BJ (cell line): ENCODE results near the gene TNNC1. TPM values are rescaled to one million over a fixed set of nuclear protein-coding genes. Genes with fewer than 3 reads are reported as not detected.

ENCODE experiments used
- CTCF ChIA-PET: fragments of 350-600 bp; formaldehyde crosslinking; extraction: SDS; loops from one replicate; lab custom pipeline; 2021; ENCODE audit warnings: antibody characterized with exemption, inconsistent platforms; lab: Yijun Ruan, JAX
- POLR2A ChIA-PET: fragments of 300-600 bp; sonication (Branson Sonifier 250); formaldehyde crosslinking; extraction: SDS; loops from one replicate; lab custom pipeline; 2021; ENCODE audit warnings: antibody characterized with exemption; lab: Charles Lee
- DNase-seq: peaks from one replicate; pipeline ENCODE4 v3.0.0-alpha.2; 2011; ENCODE audit warnings: low read depth
- H3K27me3 ChIP-seq: 2 replicates; pipeline ENCODE4 v1.6.0; 2011; ENCODE audit warnings: low read length; ENCODE audit not compliant: control insufficient read depth, insufficient read depth
- H3K36me3 ChIP-seq: 2 replicates; pipeline ENCODE4 v1.5.1; 2011; ENCODE audit warnings: low read length; ENCODE audit not compliant: control insufficient read depth, insufficient read depth
- H3K4me3 ChIP-seq: 2 replicates; pipeline ENCODE4 v1.5.1; 2011; ENCODE audit warnings: low read depth, mild to moderate bottlenecking, control low read depth, low read length
- polyA plus RNA-seq: library from polyadenylated mRNA; depleted of rRNA; stranded (reverse); fragments of >200 nt; gene quantifications from 2 replicates; pipeline ENCODE4 v1.2.3, GENCODE V29; 2011
- TF ChIP-seq, protein P1 (sequence below): IDR thresholded peaks from 2 replicates; pipeline ENCODE4 v1.5.1; 2011; ENCODE audit warnings: low read depth, mild to moderate bottlenecking, control low read depth, inconsistent platforms, low read length, moderate library complexity; ENCODE audit not compliant: insufficient read depth

TNNC1 gene
- polyA plus RNA-seq, 1 experiment, result 1.7 TPM

DNA sequence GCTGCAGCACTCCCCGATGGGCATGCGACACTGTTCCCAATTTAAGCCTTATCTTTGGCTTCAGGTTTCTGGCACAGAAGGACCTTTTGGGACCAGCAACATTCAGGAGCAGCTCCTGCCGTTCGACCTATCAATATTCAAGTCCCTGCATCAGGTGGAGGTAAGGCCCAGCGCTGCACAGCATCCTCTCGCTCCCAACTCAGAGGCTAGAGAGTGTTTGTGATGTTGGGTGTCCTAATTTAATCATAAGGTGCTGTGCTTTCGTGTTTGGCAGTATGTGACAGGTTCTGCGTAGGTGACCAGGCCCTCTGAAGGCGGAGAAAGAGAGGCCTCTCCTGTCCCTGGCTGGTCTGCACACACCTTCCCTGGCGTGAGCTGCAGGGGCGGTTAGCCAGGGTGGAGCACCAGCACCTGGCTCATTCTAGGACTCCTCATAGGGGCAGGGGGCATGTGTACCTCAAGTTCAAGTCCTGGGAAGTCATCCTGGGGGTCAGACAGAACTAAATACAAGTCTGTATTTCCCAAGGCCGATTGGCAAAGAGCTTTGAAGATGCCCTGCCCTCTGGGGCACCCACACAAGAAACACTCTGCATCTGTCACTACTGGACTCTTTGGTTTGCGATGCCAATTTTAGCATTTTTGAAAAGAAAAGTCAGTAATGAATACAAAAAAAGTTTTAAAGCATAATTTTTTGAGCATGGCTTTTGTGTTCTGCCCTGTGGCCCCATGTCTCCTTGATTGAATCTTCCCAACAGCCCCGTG lies 18.6 kb upstream of the TNNC1 start:
- H3K27me3 ChIP-seq, result no peaks in the 10 kb centered on the region
- ChIA-PET CTCF (interaction anchor here (0.8 to 2.2 kb wide), 9 partner anchors 8 to 227 kb away, joined by 3 to 11 read pairs (median 3); partner anchors contain the start of gene TNNC1), POLR2A (no interaction called here)
- TF ChIP-seq, protein P1, sequence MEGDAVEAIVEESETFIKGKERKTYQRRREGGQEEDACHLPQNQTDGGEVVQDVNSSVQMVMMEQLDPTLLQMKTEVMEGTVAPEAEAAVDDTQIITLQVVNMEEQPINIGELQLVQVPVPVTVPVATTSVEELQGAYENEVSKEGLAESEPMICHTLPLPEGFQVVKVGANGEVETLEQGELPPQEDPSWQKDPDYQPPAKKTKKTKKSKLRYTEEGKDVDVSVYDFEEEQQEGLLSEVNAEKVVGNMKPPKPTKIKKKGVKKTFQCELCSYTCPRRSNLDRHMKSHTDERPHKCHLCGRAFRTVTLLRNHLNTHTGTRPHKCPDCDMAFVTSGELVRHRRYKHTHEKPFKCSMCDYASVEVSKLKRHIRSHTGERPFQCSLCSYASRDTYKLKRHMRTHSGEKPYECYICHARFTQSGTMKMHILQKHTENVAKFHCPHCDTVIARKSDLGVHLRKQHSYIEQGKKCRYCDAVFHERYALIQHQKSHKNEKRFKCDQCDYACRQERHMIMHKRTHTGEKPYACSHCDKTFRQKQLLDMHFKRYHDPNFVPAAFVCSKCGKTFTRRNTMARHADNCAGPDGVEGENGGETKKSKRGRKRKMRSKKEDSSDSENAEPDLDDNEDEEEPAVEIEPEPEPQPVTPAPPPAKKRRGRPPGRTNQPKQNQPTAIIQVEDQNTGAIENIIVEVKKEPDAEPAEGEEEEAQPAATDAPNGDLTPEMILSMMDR, result no peak
- no peak for DNase-seq
- no peak overlapping the region for H3K4me3 ChIP-seq
- H3K36me3 ChIP-seq, result peaks cover 45% of the 10 kb centered on the region

DNA sequence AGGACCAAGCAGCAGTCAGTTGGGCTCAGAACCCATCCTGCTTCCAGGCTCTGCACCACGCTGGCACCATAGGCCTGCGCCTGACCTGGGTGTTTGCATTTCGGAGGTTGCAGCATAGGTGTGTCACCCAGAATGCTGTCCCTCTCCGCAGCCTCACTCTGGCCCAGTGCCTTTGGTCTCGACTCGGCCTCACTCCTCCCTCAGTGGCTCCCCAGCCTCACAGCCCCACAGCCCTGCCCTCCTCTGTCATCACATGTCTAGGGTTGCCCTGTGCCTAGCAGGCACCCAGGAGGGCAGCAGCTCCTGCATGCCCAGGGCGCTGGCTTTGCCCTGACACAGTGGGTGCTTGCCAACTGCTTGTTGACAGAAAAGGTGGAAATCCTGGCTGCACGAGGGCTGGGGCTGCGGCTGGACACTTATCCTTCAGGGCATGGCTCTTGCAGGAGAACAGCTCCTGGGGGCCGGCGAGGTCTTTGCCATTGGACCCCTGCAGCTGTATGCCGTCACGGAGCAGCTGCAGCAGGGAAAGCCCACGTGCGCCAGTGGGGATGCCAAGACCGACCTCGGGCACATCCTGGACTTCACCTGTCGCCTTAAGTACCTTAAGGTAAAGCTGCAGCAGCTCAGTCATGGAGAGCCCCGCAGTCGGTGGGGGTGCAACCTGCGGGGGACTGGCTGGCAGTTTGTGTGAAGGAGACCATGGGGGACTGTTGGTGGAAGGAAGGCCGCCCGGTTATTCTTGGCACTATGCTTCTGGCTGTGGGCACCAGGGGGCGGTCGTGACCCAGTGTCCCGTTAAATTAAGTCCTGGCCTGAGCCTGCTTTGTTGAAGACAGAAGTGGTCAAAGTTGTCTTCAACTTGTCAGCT lies 17.8 kb upstream of the TNNC1 start:
- CTCF ChIA-PET, result interaction anchor here (0.8 to 2.2 kb wide), 9 partner anchors 8 to 228 kb away, joined by 3 to 11 read pairs (median 3); partner anchors contain the start of gene TNNC1
- H3K36me3 ChIP-seq, result peaks cover 42% of the 10 kb centered on the region
- no peak for DNase-seq
- H3K4me3 ChIP-seq, result no peak overlapping the region
- no peaks in the 10 kb centered on the region for H3K27me3 ChIP-seq
- POLR2A ChIA-PET, result interaction anchor here (0.5 kb wide), 1 partner anchor 186 kb away, joined by 7 read pairs; no protein-coding TSS in a partner anchor
- TF ChIP-seq, protein P1, result peak; percentile 69

DNA sequence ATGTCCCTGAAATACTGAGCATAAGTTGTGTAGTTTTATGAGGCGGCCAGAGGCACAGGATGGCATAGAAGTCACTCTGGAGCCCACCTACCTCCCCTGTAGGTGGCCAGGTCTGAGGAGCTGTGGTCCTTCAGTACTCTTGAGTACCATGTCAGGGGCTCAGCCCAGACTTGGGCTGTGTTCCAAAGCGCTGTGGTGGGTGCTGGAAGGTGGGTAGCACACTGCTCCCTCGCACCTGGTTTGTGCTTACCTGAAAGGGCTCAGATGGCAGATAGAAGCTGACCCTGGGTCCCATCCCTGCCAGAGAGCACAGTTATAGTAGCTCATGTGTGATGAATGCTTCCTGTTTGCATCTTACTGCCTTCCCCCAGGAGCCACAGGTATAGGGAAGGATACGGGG lies 17.1 kb upstream of the TNNC1 start:
- TF ChIP-seq, protein P1, result no peak
- H3K27me3 ChIP-seq, result no peaks in the 10 kb centered on the region
- H3K36me3 ChIP-seq, result peaks cover 38% of the 10 kb centered on the region
- DNase-seq, result no peak
- H3K4me3 ChIP-seq, result no peak overlapping the region
- ChIA-PET POLR2A (interaction anchor here (0.5 kb wide), 1 partner anchor 185 kb away, joined by 7 read pairs; no protein-coding TSS in a partner anchor), CTCF (interaction anchor here (1.1 to 2.1 kb wide), 3 partner anchors 12 to 18 kb away, joined by 3 to 6 read pairs (median 3); no protein-coding TSS in a partner anchor)

DNA sequence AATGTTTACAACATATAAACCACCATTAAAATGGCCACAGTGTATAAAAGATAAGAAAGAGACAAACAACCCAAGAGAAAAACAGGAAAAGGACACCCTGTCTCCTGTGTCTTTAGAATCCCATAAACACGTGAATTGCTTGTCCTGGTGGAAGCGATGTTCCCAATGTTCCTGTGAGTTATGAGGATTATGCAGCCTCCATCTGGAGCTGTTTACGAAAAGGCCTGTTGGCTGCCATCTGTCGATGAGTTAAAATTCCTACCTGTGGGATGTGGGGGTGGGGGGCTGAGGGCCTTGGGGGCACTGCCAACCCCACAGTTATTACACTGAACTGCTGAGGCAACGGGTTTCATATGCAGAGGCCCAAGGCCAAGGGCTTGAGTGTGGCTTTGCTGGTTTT lies 15.2 kb upstream of the TNNC1 start:
- POLR2A ChIA-PET, result no interaction called here
- DNase-seq, result no peak
- H3K27me3 ChIP-seq, result no peaks in the 10 kb centered on the region
- CTCF ChIA-PET, result interaction anchor here (0.9 to 1.5 kb wide), 5 partner anchors 14 to 56 kb away, joined by 3 to 5 read pairs (median 4); no protein-coding TSS in a partner anchor
- H3K36me3 ChIP-seq, result peaks cover 36% of the 10 kb centered on the region
- H3K4me3 ChIP-seq, result no peak overlapping the region
- TF ChIP-seq, protein P1, result no peak
